ENCODE results near the gene DDA1.

DDA1 gene

DNA sequence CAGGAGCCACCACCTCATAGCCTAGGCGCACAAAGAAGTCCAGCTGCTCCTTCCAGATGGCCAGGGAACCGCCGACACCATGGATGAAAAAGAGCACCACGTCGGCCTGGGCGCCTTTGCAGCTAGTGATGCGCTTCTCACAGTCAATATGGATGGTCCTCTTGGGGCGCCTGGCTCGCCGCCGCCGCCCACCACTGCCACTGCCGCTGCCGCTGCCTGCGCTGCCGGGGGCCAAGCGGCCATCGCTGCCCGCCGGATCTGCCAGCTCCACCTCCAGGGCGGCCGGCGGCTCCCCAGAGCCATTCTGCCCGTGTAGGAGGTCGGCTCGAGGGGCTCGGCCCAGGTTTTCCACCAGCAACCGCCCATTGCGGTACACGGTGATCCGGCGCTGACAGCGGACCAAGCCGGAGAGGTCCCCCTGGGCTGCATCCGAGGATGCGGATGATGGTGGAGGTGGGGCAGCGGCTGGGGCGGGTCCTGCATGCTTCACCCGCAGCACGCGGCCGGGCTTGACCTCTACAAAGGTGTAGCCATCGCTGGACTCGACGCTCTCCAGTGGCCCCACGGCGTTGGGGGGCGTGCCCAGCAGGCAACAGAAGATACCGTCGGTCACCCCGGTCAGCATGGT is 8.3 kb upstream of the DDA1 start:
- TF ChIP-seq, protein P1, sequence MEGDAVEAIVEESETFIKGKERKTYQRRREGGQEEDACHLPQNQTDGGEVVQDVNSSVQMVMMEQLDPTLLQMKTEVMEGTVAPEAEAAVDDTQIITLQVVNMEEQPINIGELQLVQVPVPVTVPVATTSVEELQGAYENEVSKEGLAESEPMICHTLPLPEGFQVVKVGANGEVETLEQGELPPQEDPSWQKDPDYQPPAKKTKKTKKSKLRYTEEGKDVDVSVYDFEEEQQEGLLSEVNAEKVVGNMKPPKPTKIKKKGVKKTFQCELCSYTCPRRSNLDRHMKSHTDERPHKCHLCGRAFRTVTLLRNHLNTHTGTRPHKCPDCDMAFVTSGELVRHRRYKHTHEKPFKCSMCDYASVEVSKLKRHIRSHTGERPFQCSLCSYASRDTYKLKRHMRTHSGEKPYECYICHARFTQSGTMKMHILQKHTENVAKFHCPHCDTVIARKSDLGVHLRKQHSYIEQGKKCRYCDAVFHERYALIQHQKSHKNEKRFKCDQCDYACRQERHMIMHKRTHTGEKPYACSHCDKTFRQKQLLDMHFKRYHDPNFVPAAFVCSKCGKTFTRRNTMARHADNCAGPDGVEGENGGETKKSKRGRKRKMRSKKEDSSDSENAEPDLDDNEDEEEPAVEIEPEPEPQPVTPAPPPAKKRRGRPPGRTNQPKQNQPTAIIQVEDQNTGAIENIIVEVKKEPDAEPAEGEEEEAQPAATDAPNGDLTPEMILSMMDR (conservative IDR thresholded peaks at IDR 0.05; ENCODE audit: low read length): no peak
- DNase-seq (ENCODE audit: low read depth): no peak
- H3K4me3 ChIP-seq (ENCODE audit: low read length): no peak overlapping the region

DNA sequence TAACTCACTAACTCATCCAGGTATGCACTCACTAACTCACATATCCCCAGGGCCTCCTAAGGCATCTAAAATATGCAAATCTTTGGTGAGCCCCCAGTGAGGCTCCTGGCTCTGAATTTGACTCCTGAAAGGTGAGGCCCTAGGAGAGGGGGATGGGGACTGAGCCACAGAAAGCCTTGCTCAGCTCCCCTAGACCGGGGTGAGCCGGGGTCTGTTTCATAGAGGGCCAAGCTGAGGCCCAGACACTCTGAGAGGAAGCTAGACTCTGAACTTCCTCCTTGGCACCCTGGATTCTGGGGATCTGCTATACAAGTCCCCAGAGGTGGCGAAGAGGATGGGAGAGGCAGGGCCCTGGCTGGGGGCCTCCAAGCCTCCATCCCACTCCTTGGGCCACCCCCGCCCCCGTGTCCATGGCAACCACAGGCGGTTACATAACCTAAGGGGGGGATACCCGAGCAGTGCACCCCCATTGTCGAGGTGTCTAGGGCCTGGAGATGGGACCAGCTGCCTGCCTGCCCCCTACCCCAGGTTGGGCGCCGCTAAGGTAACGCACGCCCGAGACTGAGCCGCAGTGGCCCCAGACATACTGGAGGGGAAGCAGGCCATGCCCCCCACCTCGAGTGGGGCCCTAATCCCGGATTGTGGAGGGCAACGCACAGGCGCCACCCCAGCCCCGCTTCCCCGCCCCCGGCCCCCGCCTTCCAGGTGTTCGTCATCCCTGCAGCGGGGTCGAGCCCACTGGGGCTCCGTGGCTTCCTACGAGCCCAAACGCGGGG is 6.8 kb upstream of the DDA1 start:
- peak overlapping the region; percentile 71 for H3K4me3 ChIP-seq (ENCODE audit: low read length)
- DNase-seq (ENCODE audit: low read depth): no peak

DNA sequence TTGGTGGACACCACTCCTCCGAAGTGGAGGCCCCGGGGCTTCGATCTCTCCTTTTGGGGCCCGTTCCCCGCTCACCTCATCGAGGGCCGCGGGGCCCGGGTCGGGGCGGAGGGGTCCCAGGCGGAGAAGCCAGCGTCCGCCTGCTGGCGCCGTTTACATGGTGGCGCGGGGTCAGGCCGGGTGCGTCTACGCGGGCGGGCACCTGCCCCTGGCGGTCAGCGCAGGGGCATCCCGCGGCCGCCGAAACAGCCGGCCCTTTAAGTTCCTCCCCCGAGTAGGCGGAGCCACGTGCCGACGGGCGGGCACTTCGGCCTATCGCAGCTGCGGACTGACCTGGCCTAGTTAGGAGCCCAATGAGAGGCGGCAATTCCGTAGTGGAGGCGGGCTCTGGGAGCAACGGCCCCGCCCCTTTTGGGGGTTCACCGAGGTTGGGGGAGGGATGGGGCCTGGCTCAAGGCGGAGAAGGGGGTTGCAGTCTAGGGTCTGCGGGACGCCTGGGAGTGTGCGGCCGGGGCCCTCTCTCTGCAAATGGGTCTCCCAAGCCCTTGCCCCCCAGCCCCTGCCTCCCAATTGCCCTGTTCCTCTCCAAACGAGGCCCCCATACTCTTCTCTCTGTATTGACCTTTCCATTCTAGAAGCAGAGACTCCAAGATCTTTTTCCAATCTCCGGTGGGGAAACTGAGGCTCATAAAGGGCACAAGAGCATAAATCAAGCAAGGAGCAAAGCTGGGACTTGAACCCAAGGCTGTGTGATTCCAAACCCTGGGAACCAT is 6.0 kb upstream of the DDA1 start, which contains the start of gene ABHD8:
TSS of gene ABHD8 (minus strand) at position 259 of the 773 bp plus-strand sequence. CDS start 1,809 bp downstream, outside the sequence.
- peak within 1 kb of the TSS; percentile 71 for H3K4me3 ChIP-seq (ENCODE audit: low read length)
- TF ChIP-seq, protein P1 (conservative IDR thresholded peaks at IDR 0.05; ENCODE audit: low read length): peak; percentile 38
- peak; percentile 94 for DNase-seq (ENCODE audit: low read depth)

More for the DNA sequence above, 6.8 kb upstream of the DDA1 start:
- TF ChIP-seq, protein P1 (conservative IDR thresholded peaks at IDR 0.05; ENCODE audit: low read length): no peak

DNA sequence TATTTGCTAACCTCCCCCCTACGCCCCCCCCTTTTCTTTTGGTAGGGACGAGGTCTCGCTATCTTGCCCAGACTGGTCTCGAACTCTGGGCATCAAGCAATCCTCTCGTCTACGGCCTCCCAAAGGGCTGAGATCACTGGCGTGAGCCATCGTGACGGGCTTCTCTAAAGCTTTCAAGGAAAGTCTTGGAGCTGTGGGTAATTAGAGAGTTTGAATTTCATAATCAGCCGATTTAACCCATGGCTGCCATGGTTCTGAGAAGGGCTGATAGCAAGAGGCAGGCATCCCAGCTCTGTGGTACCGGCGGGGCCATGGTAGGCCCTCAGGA is 5.5 kb upstream of the DDA1 start:
- H3K4me3 ChIP-seq (ENCODE audit: low read length): no peak overlapping the region
- DNase-seq (ENCODE audit: low read depth): peak; percentile 40
- TF ChIP-seq, protein P1 (conservative IDR thresholded peaks at IDR 0.05; ENCODE audit: low read length): no peak

DNA sequence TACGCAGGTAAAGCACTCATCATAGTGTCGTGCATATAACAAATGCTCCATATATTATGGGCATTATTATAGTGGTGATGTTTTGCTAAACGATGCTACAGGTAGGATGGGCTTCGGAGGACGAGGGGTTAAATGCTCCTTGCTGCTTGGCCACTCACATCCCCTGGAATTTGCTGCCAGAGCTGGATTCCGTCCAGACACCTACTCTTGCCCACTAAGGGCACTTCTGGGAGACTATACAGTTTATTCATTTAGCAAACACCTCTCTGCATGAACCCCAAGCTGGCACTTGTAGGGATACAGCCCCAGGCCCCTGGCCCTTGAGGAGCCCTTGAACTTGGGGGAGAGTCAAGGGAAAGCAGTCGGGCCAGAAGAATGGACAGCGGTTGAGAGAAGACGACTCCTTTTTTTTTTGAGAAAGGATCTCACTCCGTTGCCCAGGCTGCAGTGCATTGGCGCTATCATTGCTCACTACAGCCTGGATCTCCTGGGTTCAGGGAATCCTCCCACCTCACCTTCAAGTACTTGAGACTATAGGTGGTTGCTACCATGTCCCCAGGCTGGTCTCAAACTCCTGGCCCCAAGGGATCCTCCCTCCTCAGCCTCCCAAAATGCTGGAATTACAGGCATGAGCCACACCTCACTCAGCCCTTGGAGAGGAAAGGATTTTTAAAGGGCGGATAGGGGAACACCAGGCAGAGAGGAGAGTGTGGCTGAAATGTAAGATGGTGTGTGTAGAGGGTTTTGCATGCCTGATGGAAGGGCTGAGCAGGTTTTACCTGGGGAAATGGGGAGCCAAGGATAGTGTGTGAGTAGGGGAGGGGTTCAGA is 4.8 kb upstream of the DDA1 start:
- DNase-seq (ENCODE audit: low read depth): no peak
- TF ChIP-seq, protein P1 (conservative IDR thresholded peaks at IDR 0.05; ENCODE audit: low read length): no peak
- H3K4me3 ChIP-seq (ENCODE audit: low read length): no peak overlapping the region; the same call in none of the 2 replicates

DNA sequence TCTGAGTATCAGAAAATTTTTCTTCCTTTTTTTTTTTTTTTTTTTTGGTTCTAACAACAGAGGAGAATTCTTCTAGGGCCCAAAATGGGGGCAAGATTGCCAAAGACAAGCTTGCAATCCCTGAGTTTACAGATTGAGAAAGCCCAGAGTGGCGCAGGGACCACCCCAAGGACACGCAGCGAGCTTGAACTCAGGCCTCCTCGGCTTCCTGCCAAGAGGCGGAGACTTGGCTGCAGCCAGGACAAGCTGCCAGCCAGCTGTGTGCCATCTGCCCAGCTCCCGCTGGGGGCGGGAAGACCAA is 4.2 kb upstream of the DDA1 start:
- peak overlapping the region; percentile 81 for H3K4me3 ChIP-seq (ENCODE audit: low read length)
- DNase-seq (ENCODE audit: low read depth): no peak
- TF ChIP-seq, protein P1 (conservative IDR thresholded peaks at IDR 0.05; ENCODE audit: low read length): no peak
